RWPE2 (cell line): Measurements from ENCODE around the gene YJEFN3.

Source experiments
- ATAC-seq: fragments of 200-7000 bp; cut with Tn5 transposase; 3 replicates; pipeline ENCODE4 v1.9.1; 2021; ENCODE audit warnings: low read depth
- DNase-seq: peaks from one replicate; pipeline ENCODE4 v3.0.0-alpha.2; 2020; ENCODE audit warnings: low spot score
- H3K27ac ChIP-seq: fragments of 450-650 bp; 2 replicates; pipeline ENCODE4 v1.5.1; 2017; ENCODE audit warnings: mild to moderate bottlenecking; ENCODE audit not compliant: poor library complexity, severe bottlenecking
- H3K27me3 ChIP-seq: fragments of 250-450 bp; sonication (Bioruptor Pico); 2 replicates; pipeline ENCODE4 v1.5.1; 2021; ENCODE audit warnings: mild to moderate bottlenecking, moderate library complexity; ENCODE audit not compliant: insufficient read depth, poor library complexity, severe bottlenecking
- H3K36me3 ChIP-seq: fragments of 250-450 bp; sonication (Bioruptor Pico); 2 replicates; pipeline ENCODE4 v1.5.1; 2020; ENCODE audit warnings: low read depth, mild to moderate bottlenecking, moderate library complexity
- H3K4me1 ChIP-seq: fragments of 250-450 bp; sonication (Bioruptor Pico); 2 replicates; pipeline ENCODE4 v1.5.1; 2021; ENCODE audit warnings: mild to moderate bottlenecking, moderate library complexity; ENCODE audit not compliant: insufficient read depth, poor library complexity, severe bottlenecking
- H3K4me3 ChIP-seq: fragments of 250-450 bp; sonication (Bioruptor Pico); 2 replicates; pipeline ENCODE4 v1.5.1; 2021; ENCODE audit warnings: mild to moderate bottlenecking, moderate library complexity; ENCODE audit not compliant: severe bottlenecking
- H3K9me3 ChIP-seq: fragments of 250-450 bp; sonication (Bioruptor Pico); 2 replicates; pipeline ENCODE4 v1.5.1; 2021; ENCODE audit warnings: mild to moderate bottlenecking, moderate library complexity; ENCODE audit not compliant: severe bottlenecking
- TF ChIP-seq, protein P1 (sequence below): fragments of 450-650 bp; IDR thresholded peaks from one replicate; pipeline ENCODE4 v1.5.1; 2017; ENCODE audit warnings: mild to moderate bottlenecking, moderate library complexity; ENCODE audit not compliant: poor library complexity, severe bottlenecking

The YJEFN3 gene

DNA sequence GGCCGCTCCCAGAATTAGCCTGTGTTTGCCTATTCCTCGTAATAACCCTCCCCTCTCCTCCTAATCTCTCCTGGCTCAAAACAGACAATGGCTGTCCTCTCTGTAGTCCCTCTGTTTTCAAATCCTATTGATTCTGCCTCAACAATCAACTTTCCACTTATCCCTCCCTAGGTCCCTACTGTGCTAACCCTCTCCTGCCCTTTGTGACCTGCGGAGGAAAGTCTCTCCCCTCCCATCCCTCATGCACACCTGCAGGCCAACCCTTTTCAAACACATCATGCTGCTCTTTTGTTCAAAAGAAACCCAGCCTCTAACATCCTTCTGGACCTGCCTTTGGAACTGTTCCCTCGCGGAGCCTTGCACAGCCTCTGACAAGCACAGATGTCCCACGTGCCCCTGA is 46.7 kb downstream of the YJEFN3 start:
- TF ChIP-seq, protein P1, sequence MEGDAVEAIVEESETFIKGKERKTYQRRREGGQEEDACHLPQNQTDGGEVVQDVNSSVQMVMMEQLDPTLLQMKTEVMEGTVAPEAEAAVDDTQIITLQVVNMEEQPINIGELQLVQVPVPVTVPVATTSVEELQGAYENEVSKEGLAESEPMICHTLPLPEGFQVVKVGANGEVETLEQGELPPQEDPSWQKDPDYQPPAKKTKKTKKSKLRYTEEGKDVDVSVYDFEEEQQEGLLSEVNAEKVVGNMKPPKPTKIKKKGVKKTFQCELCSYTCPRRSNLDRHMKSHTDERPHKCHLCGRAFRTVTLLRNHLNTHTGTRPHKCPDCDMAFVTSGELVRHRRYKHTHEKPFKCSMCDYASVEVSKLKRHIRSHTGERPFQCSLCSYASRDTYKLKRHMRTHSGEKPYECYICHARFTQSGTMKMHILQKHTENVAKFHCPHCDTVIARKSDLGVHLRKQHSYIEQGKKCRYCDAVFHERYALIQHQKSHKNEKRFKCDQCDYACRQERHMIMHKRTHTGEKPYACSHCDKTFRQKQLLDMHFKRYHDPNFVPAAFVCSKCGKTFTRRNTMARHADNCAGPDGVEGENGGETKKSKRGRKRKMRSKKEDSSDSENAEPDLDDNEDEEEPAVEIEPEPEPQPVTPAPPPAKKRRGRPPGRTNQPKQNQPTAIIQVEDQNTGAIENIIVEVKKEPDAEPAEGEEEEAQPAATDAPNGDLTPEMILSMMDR: no peak
- ATAC-seq: no peak

GRCh38 chr19:19578252-19578651 is 49.5 kb downstream of the YJEFN3 start:
- no peaks in the 10 kb centered on the region for H3K36me3 ChIP-seq
- H3K27ac ChIP-seq: no peak overlapping the region
- no peaks in the 10 kb centered on the region for H3K9me3 ChIP-seq
- H3K4me3 ChIP-seq: no peak overlapping the region
- TF ChIP-seq, protein P1: no peak
- ATAC-seq: no peak
- DNase-seq: no peak
- H3K27me3 ChIP-seq: no peaks in the 10 kb centered on the region
- no peaks in the 10 kb centered on the region for H3K4me1 ChIP-seq

More for the DNA sequence above, 46.7 kb downstream of the YJEFN3 start:
- H3K4me1 ChIP-seq: no peaks in the 10 kb centered on the region
- H3K4me3 ChIP-seq: no peak overlapping the region
- H3K9me3 ChIP-seq: no peaks in the 10 kb centered on the region
- H3K27me3 ChIP-seq: no peaks in the 10 kb centered on the region
- H3K36me3 ChIP-seq: no peaks in the 10 kb centered on the region; the same call in 1 of the 2 replicates
- no peak for DNase-seq
- H3K27ac ChIP-seq: no peak overlapping the region

- H3K9me3 ChIP-seq: no peaks in the 10 kb centered on the region
- ATAC-seq (no peak), DNase-seq (no peak)
- no peaks in the 10 kb centered on the region for H3K36me3 ChIP-seq
- no peaks in the 10 kb centered on the region for H3K27me3 ChIP-seq
- TF ChIP-seq, protein P1: no peak
- H3K27ac ChIP-seq: no peak overlapping the region
- H3K4me3 ChIP-seq: no peak overlapping the region
- H3K4me1 ChIP-seq: no peaks in the 10 kb centered on the region
These were observed 51.0 kb downstream of the YJEFN3 start for GRCh38 chr19:19579533-19580361.

DNA sequence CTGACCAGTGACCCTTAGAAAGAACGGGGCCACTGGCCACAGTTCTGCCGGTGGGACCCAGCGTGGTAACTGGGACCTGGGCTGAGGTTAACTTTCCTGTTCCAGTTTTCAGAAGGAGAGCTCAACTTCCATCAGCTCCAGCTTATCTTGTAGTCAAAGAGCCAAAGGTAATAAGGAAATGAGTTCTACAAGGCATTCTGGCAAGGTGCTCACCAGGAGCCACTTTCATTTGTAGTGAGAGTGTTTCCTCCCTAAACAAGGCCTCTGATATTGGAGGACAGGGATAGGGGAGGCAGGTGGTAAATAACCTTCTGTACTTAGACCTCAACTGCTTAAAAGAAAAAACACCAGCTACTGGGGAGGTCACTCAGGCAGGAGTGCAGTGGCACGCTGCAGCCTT is 51.7 kb downstream of the YJEFN3 start:
- TF ChIP-seq, protein P1: no peak
- no peak overlapping the region for H3K4me3 ChIP-seq
- DNase-seq (no peak), ATAC-seq (no peak)
- no peak overlapping the region for H3K27ac ChIP-seq
- H3K27me3 ChIP-seq: no peaks in the 10 kb centered on the region
- no peaks in the 10 kb centered on the region for H3K36me3 ChIP-seq
- no peaks in the 10 kb centered on the region for H3K9me3 ChIP-seq
- H3K4me1 ChIP-seq: no peaks in the 10 kb centered on the region

DNA sequence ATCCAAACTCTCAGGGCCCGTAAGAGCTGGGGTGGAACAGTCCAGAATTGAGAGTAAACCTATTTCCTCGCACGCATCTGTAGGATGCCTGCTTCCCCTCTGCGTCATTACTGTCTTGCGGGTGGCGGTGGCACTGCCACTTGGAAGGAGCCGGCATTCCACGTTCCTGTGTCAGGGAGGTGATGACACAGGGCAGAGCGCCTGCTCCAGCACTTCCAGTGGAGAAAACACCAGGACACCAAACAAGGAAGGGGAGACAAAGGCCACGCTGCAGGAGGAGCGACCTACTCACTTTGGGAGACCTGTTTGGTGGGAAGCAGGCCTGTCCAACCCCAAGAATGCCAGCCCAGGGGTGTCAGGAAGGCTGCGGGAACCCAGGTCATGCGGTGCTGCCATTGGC is 52.7 kb downstream of the YJEFN3 start:
- no peak overlapping the region for H3K27ac ChIP-seq
- H3K9me3 ChIP-seq: no peaks in the 10 kb centered on the region
- TF ChIP-seq, protein P1: no peak
- no peaks in the 10 kb centered on the region for H3K4me1 ChIP-seq
- no peak for ATAC-seq
- no peak overlapping the region for H3K4me3 ChIP-seq
- DNase-seq: no peak
- no peaks in the 10 kb centered on the region for H3K36me3 ChIP-seq
- no peaks in the 10 kb centered on the region for H3K27me3 ChIP-seq
